Sigmoid colon (tissue), 4 donors: Measurements from ENCODE around the gene SYPL2.

Experiments used
- CTCF ChIP-seq, 4 experiments: fragments of 450-650 bp in 3 of 4; fragments of 200-600 bp in 1 of 4; IDR thresholded peaks; one replicate each; pipeline ENCODE4 v1.5.1; 2016 to 2019; ENCODE audit warnings: antibody characterized with exemption in 4 of 4, mild to moderate bottlenecking in 3 of 4, moderate library complexity in 2 of 4
- POLR2A ChIP-seq, 2 donors: fragments of 450-650 bp; IDR thresholded peaks; one replicate each; pipeline ENCODE4 v1.6.1; 2016; ENCODE audit warnings: antibody characterized with exemption in 2 of 2, mild to moderate bottlenecking in 2 of 2, moderate library complexity in 2 of 2
- POLR2AphosphoS5 ChIP-seq, 4 donors: sonication (generic); formaldehyde crosslinking; IDR thresholded peaks; one replicate each; pipeline ENCODE4 v1.6.1; 2017; ENCODE audit warnings: antibody characterized with exemption in 4 of 4

GRCh38 chr1:109481646-109482045 lies 15.3 kb downstream of the SYPL2 start:
- TF ChIP-seq CTCF (IDR thresholded peaks at IDR 0.05), result no peak
- no peak for TF ChIP-seq POLR2AphosphoS5 (IDR thresholded peaks at IDR 0.05)
- no peak for TF ChIP-seq POLR2A (IDR thresholded peaks at IDR 0.05)
